ENCODE measurements around the gene UBQLN2. TPM values are rescaled to one million over a fixed set of nuclear protein-coding genes. Genes with fewer than 3 reads are reported as not detected.
"Not testable (repeated sequence)": the region's sequence is repeated elsewhere in the genome, so short reads cannot be mapped to it uniquely, and the experiment has no call there.

Gene UBQLN2
- total and polyA plus RNA-seq, 10 of the 15 experiments (the other 5 are each of a cell fraction or from before 2014, with no cell fraction given): 2.4 to 41.3 (median 17.0) TPM

GRCh38 chrX:56519642-56520041 is 43.8 kb upstream of the UBQLN2 start:
- Histone ChIP-seq H3K4me1 (ENCODE audit: control insufficient read depth, insufficient read depth, low read length) (no peaks in the 10 kb centered on the region), H3K9ac (ENCODE audit: control insufficient read depth, insufficient read depth, low read length) (no peak overlapping the region), H3K9me3 (replicated peaks; ENCODE audit: control insufficient read depth, insufficient read depth, low read length) (no peaks in the 10 kb centered on the region), H3K4me2 (ENCODE audit: control insufficient read depth, insufficient read depth) (no peak overlapping the region), H3K79me2 (ENCODE audit: control insufficient read depth, insufficient read depth, low read length) (no peaks in the 10 kb centered on the region), H3K4me3 (no peak overlapping the region), H2AFZ (ENCODE audit: control insufficient read depth, low read depth, low read length) (no peak overlapping the region), H3K27ac (ENCODE audit: control insufficient read depth, insufficient read depth) (no peak overlapping the region), H4K20me1 (ENCODE audit: control insufficient read depth, insufficient read depth) (no peaks in the 10 kb centered on the region), H3K36me3 (ENCODE audit: control insufficient read depth in 2 of 2, insufficient read depth in 2 of 2, low read length in 1 of 2) (no peaks in the 10 kb centered on the region), H3K27me3 (replicated peaks in 1 of 2; ENCODE audit: control insufficient read depth in 2 of 2, insufficient read depth in 2 of 2, low read length in 1 of 2) (no peaks in the 10 kb centered on the region)
- ATAC-seq (no peak), DNase-seq (ENCODE audit: low read depth, low spot score) (no peak), FAIRE-seq (no peak)
- intact Hi-C loops (cut with micrococcal nuclease; ENCODE audit: unreplicated experiment): no loop called here
- ChIA-PET POLR2A (no interaction called here), RAD21 (ENCODE audit: unreplicated experiment) (no interaction called here), CTCF (no interaction called here), SMC1A (ENCODE audit: uncharacterized antibody, unreplicated experiment) (no interaction called here)
- no TSS peak for BruUV-seq (replicated peaks)
- TF ChIP-seq, protein P1, sequence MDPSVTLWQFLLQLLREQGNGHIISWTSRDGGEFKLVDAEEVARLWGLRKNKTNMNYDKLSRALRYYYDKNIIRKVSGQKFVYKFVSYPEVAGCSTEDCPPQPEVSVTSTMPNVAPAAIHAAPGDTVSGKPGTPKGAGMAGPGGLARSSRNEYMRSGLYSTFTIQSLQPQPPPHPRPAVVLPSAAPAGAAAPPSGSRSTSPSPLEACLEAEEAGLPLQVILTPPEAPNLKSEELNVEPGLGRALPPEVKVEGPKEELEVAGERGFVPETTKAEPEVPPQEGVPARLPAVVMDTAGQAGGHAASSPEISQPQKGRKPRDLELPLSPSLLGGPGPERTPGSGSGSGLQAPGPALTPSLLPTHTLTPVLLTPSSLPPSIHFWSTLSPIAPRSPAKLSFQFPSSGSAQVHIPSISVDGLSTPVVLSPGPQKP (IDR thresholded peaks at IDR 0.05; ENCODE audit: low read depth, low read length): no peak
- TF ChIP-seq POLR2A (IDR thresholded peaks at IDR 0.05; ENCODE audit: low read depth, low read length) (no peak), SUZ12 (IDR thresholded peaks at IDR 0.05; ENCODE audit: unreplicated experiment) (no peak), SKIL (IDR thresholded peaks at IDR 0.05; ENCODE audit: low read depth, poor library complexity, severe bottlenecking) (no peak), CEBPB (IDR thresholded peaks at IDR 0.05; ENCODE audit: borderline replicate concordance in 1 of 2, low read depth in 2 of 2, low read length in 2 of 2) (no peak), KLF5 (IDR thresholded peaks at IDR 0.05; ENCODE audit: partially characterized antibody) (no peak), IKZF2 (IDR thresholded peaks at IDR 0.05) (no peak), SREBF2 (IDR thresholded peaks at IDR 0.05; ENCODE audit: low read length) (no peak)
- TF ChIP-seq, protein P2, sequence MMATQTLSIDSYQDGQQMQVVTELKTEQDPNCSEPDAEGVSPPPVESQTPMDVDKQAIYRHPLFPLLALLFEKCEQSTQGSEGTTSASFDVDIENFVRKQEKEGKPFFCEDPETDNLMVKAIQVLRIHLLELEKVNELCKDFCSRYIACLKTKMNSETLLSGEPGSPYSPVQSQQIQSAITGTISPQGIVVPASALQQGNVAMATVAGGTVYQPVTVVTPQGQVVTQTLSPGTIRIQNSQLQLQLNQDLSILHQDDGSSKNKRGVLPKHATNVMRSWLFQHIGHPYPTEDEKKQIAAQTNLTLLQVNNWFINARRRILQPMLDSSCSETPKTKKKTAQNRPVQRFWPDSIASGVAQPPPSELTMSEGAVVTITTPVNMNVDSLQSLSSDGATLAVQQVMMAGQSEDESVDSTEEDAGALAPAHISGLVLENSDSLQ (IDR thresholded peaks at IDR 0.05): no peak
- in situ Hi-C loops (cut with MboI): no loop called here
- 32% methylated on average over 2 of the region's 2 CpGs for WGBS (ENCODE audit: insufficient coverage, insufficient replicate concordance, low lambda C conversion rate, missing lambda C conversion rate)

- in situ Hi-C loops (cut with MboI); H3K27me3 ChIP-seq (replicated peaks in 1 of 2; ENCODE audit: control insufficient read depth in 2 of 2, insufficient read depth in 2 of 2, low read length in 1 of 2); H3K36me3 ChIP-seq (ENCODE audit: control insufficient read depth in 2 of 2, insufficient read depth in 2 of 2, low read length in 1 of 2); POLR2A ChIA-PET; H2AFZ ChIP-seq (ENCODE audit: control insufficient read depth, low read depth, low read length); SMC1A ChIA-PET (ENCODE audit: uncharacterized antibody, unreplicated experiment); intact Hi-C loops (cut with micrococcal nuclease; ENCODE audit: unreplicated experiment); FAIRE-seq; H3K9me3 ChIP-seq (replicated peaks; ENCODE audit: control insufficient read depth, insufficient read depth, low read length); H4K20me1 ChIP-seq (ENCODE audit: control insufficient read depth, insufficient read depth); H3K27ac ChIP-seq (ENCODE audit: control insufficient read depth, insufficient read depth); H3K4me1 ChIP-seq (ENCODE audit: control insufficient read depth, insufficient read depth, low read length); H3K4me3 ChIP-seq; BruUV-seq (replicated peaks); H3K79me2 ChIP-seq (ENCODE audit: control insufficient read depth, insufficient read depth, low read length); CTCF ChIA-PET; RAD21 ChIA-PET (ENCODE audit: unreplicated experiment); H3K9ac ChIP-seq (ENCODE audit: control insufficient read depth, insufficient read depth, low read length); H3K4me2 ChIP-seq (ENCODE audit: control insufficient read depth, insufficient read depth); ATAC-seq; DNase-seq (ENCODE audit: low read depth, low spot score): not testable (repeated sequence)
- 0% methylated on average over 2 of the region's 2 CpGs for WGBS (ENCODE audit: insufficient coverage, insufficient replicate concordance, low lambda C conversion rate, missing lambda C conversion rate)
Measured at GRCh38 chrX:56529482-56530007, 33.9 kb upstream of the UBQLN2 start.
